ENCODE results near the gene ZNRF3.

Gene ZNRF3

DNA sequence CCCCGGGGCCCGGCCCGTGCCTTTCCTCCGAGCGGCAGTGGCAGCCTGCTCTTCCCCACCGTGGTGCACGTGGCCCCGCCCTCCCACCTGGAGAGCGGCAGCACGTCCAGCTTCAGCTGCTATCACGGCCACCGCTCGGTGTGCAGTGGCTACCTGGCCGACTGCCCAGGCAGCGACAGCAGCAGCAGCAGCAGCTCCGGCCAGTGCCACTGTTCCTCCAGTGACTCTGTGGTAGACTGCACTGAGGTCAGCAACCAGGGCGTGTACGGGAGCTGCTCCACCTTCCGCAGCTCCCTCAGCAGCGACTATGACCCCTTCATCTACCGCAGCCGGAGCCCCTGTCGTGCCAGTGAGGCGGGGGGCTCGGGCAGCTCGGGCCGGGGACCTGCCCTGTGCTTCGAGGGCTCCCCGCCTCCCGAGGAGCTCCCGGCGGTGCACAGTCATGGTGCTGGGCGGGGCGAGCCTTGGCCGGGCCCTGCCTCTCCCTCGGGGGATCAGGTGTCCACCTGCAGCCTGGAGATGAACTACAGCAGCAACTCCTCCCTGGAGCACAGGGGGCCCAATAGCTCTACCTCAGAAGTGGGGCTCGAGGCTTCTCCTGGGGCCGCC lies 166.4 kb downstream of the ZNRF3 start:
- no peak for DNase-seq (ENCODE audit: low read depth)
- no peak overlapping the region for H3K4me3 ChIP-seq (ENCODE audit: low read depth, low read length)
- no peak for TF ChIP-seq CTCF (IDR thresholded peaks at IDR 0.05; ENCODE audit: low read depth, low read length, missing control alignments)
- in situ Hi-C loops (cut with HindIII; ENCODE audit: low sequenced_read_pairs), result no loop called here

- TF ChIP-seq CTCF (IDR thresholded peaks at IDR 0.05; ENCODE audit: low read depth, low read length, missing control alignments), result no peak
- in situ Hi-C loops (cut with HindIII; ENCODE audit: low sequenced_read_pairs), result no loop called here
- DNase-seq (ENCODE audit: low read depth), result no peak
- no peak overlapping the region for H3K4me3 ChIP-seq (ENCODE audit: low read depth, low read length)
Observed at GRCh38 chr22:29050457-29050856, 167.1 kb downstream of the ZNRF3 start.

- DNase-seq (ENCODE audit: low read depth), result no peak
- no peak for TF ChIP-seq CTCF (IDR thresholded peaks at IDR 0.05; ENCODE audit: low read depth, low read length, missing control alignments)
- in situ Hi-C loops (cut with HindIII; ENCODE audit: low sequenced_read_pairs), result no loop called here
- H3K4me3 ChIP-seq (ENCODE audit: low read depth, low read length), result no peak overlapping the region
Observed at GRCh38 chr22:29053048-29053702, 169.8 kb downstream of the ZNRF3 start.

GRCh38 chr22:29054251-29054767 lies 170.9 kb downstream of the ZNRF3 start:
- in situ Hi-C loops (cut with HindIII; ENCODE audit: low sequenced_read_pairs), result no loop called here
- no peak for TF ChIP-seq CTCF (IDR thresholded peaks at IDR 0.05; ENCODE audit: low read depth, low read length, missing control alignments)
- H3K4me3 ChIP-seq (ENCODE audit: low read depth, low read length), result no peak overlapping the region
- DNase-seq (ENCODE audit: low read depth), result no peak

DNA sequence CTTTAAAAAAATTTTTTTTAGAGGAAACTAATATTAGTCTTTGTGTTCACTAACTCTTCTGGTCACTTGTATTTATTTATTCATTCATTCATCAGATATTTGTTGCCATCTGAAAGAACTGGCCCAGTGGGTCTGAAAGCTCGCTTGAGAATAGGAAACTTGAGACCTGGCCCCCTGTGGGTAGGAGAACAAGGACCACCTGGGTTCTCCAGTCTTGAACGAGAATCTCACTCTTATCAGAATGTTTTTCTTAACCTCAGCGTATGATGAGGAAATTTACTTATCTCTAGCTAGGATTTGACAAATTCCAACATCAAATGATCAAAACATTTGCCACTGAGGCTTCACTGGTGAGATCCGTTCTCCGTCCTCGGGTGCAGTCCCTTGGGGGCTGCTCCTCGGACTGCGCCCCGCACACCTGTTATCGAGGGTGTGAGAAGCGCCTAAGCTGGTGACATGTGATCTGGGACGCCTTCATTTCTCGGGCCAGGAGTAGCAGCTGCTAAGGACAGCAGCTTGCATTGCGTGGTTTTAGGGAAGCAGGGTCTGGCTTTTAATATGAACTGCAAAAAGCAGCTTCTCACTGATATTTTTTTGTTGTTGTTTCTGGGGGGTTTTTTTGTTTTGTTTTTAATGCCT lies 171.9 kb downstream of the ZNRF3 start:
- no peak overlapping the region for H3K4me3 ChIP-seq (ENCODE audit: low read depth, low read length)
- no peak for TF ChIP-seq CTCF (IDR thresholded peaks at IDR 0.05; ENCODE audit: low read depth, low read length, missing control alignments)
- in situ Hi-C loops (cut with HindIII; ENCODE audit: low sequenced_read_pairs), result no loop called here
- no peak for DNase-seq (ENCODE audit: low read depth)

GRCh38 chr22:29056472-29056871 lies 173.1 kb downstream of the ZNRF3 start:
- DNase-seq (ENCODE audit: low read depth), result no peak
- in situ Hi-C loops (cut with HindIII; ENCODE audit: low sequenced_read_pairs), result no loop called here
- H3K4me3 ChIP-seq (ENCODE audit: low read depth, low read length), result no peak overlapping the region
- no peak for TF ChIP-seq CTCF (IDR thresholded peaks at IDR 0.05; ENCODE audit: low read depth, low read length, missing control alignments)

All from astrocyte of the cerebellum (primary cell).